GM23248 (cell line): ENCODE data around the gene H19. TPM values are rescaled to one million over a fixed set of nuclear protein-coding genes. Genes with fewer than 3 reads are reported as not detected.

Experiments
- DNase-seq: peaks from one replicate; pipeline ENCODE4 v3.0.0-alpha.2; 2015
- H2AFZ ChIP-seq: fragments of 200-600 bp; sonication (generic); 2 replicates; pipeline ENCODE4 v1.6.1; 2016; ENCODE audit warnings: antibody characterized with exemption
- H3F3A ChIP-seq: fragments of 200-600 bp; sonication (generic); 2 replicates; pipeline ENCODE4 v1.6.1; 2016; ENCODE audit warnings: mild to moderate bottlenecking, antibody characterized with exemption, mixed run types; ENCODE audit not compliant: insufficient read depth
- H3K27ac ChIP-seq: fragments of 200-600 bp; sonication (generic); 2 replicates; pipeline ENCODE4 v1.5.1; 2016; ENCODE audit warnings: mild to moderate bottlenecking
- H3K27me3 ChIP-seq: fragments of 200-600 bp; sonication (generic); replicated peaks from 2 replicates; pipeline ENCODE4 v1.6.1; 2016; ENCODE audit warnings: mild to moderate bottlenecking; ENCODE audit not compliant: insufficient read depth
- H3K36me3 ChIP-seq: fragments of 200-600 bp; sonication (generic); 2 replicates; pipeline ENCODE4 v1.6.1; 2016; ENCODE audit warnings: low read depth, mild to moderate bottlenecking
- H3K4me1 ChIP-seq: fragments of 200-600 bp; sonication (generic); 2 replicates; pipeline ENCODE4 v1.6.1; 2016; ENCODE audit warnings: mild to moderate bottlenecking; ENCODE audit not compliant: insufficient read depth
- H3K4me2 ChIP-seq: fragments of 200-600 bp; sonication (generic); one replicate; pipeline ENCODE4 v1.6.1; 2016; ENCODE audit warnings: mild to moderate bottlenecking; ENCODE audit not compliant: unreplicated experiment
- H3K4me3 ChIP-seq: fragments of 200-600 bp; sonication (generic); 2 replicates; pipeline ENCODE4 v1.5.1; 2016; ENCODE audit warnings: mild to moderate bottlenecking
- H3K79me2 ChIP-seq: fragments of 200-600 bp; sonication (generic); 2 replicates; pipeline ENCODE4 v1.6.1; 2016; ENCODE audit warnings: mild to moderate bottlenecking; ENCODE audit not compliant: insufficient read depth
- H3K9ac ChIP-seq: fragments of 200-600 bp; sonication (generic); 2 replicates; pipeline ENCODE4 v1.6.1; 2016; ENCODE audit warnings: mild to moderate bottlenecking
- H3K9me2 ChIP-seq: fragments of 200-600 bp; sonication (generic); 2 replicates; pipeline ENCODE4 v1.6.1; 2016; ENCODE audit warnings: mixed run types, mild to moderate bottlenecking, moderate library complexity; ENCODE audit not compliant: insufficient read depth
- H3K9me3 ChIP-seq: fragments of 200-600 bp; sonication (generic); one replicate; pipeline ENCODE4 v1.6.1; 2017; ENCODE audit warnings: low read depth
- H4K20me1 ChIP-seq: fragments of 200-600 bp; sonication (generic); 2 replicates; pipeline ENCODE4 v1.6.0; 2016; ENCODE audit not compliant: insufficient read depth
- EZH2 ChIP-seq: fragments of 200-600 bp; sonication (generic); IDR thresholded peaks from 2 replicates; pipeline ENCODE4 v1.6.1; 2018; ENCODE audit warnings: antibody characterized with exemption, mild to moderate bottlenecking; ENCODE audit not compliant: insufficient read depth, poor library complexity, severe bottlenecking
- EZH2phosphoT487 ChIP-seq: fragments of 200-600 bp; sonication (generic); IDR thresholded peaks from 2 replicates; pipeline ENCODE4 v1.6.1; 2018; ENCODE audit warnings: antibody characterized with exemption, moderate library complexity, mild to moderate bottlenecking, low read depth; ENCODE audit not compliant: insufficient read depth
- WGBS, 2 experiments: methylation state at CpG; one replicate each; pipeline ENCODE4 v1.1.6; 2015 to 2017; ENCODE audit warnings: low lambda C conversion rate in 2 of 2, low coverage in 1 of 2; ENCODE audit errors: missing lambda C conversion rate in 2 of 2; 5-methylcytosine and 5-hydroxymethylcytosine counted together
- in situ Hi-C: fragments of 300-500 bp; cut with MboI; formaldehyde crosslinking; loops from 2 replicates; pipeline ENCODE4 v1.15.0; 2020
- polyA plus RNA-seq: library from polyadenylated mRNA; unstranded; fragments of >200 nt; fragmentation: Nextera tagmentation; extraction: Ambion mirVana; gene quantifications from 2 replicates; pipeline ENCODE4 v1.2.1, GENCODE V29; 2016
- total RNA-seq: library from RNA; depleted of rRNA; stranded (reverse); fragments of >200 nt; shearing (Covaris generic); gene quantifications from 2 replicates; pipeline ENCODE4 v1.2.3, GENCODE V29; 2014; rRNA removed

Gene H19
- 0.25 and 2.2 TPM in 2 replicates for total RNA-seq
- not detected in 2 replicates for polyA plus RNA-seq

DNA sequence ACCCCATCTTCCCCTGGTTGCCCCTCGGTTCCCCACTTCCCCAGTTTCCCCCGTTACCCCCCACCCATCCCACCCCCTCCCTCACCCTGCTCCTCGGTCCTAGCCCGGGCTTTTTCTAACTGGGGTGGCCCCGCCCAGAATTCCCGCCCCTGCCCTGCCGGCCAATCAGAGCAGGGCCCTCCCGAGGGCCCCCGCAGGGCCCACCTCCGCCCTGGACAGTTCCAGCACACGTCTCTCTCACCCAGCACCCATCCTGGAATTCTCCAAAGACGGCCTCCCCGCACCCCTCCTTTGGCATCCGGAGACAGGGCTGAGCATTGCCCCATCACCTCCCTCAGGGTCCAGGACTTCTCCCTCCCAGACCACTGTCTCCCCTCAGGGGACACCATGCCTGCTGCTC, at the start of gene H19:
Gene H19, minus strand, starts transcription at position 88 of the 400 bp plus-strand sequence.
- no peaks in the 10 kb centered on the region for H4K20me1 ChIP-seq
- H3K4me3 ChIP-seq, result no peak within 1 kb of the TSS
- no peaks in the 10 kb centered on the region for H3K27me3 ChIP-seq
- in situ Hi-C loops, result no loop called here
- no peaks in the 10 kb centered on the region for H3K79me2 ChIP-seq
- no peak within 1 kb of the TSS for H3K9ac ChIP-seq
- H2AFZ ChIP-seq, result no peak within 1 kb of the TSS
- no CpG with 5 or more reads among the region's 14 CpGs for WGBS, 2 experiments
- no peaks in the 10 kb centered on the region for H3K4me1 ChIP-seq
- H3K9me3 ChIP-seq, result no peaks in the 10 kb centered on the region
- H3K4me2 ChIP-seq, result no peak within 1 kb of the TSS
- no peak for TF ChIP-seq EZH2phosphoT487
- no peak for TF ChIP-seq EZH2
- no peak within 1 kb of the TSS for H3K27ac ChIP-seq
- no peaks in the 10 kb centered on the region for H3K9me2 ChIP-seq
- no peaks in the 10 kb centered on the region for H3K36me3 ChIP-seq
- no peak for DNase-seq
- H3F3A ChIP-seq, result no peaks in the 10 kb centered on the region

DNA sequence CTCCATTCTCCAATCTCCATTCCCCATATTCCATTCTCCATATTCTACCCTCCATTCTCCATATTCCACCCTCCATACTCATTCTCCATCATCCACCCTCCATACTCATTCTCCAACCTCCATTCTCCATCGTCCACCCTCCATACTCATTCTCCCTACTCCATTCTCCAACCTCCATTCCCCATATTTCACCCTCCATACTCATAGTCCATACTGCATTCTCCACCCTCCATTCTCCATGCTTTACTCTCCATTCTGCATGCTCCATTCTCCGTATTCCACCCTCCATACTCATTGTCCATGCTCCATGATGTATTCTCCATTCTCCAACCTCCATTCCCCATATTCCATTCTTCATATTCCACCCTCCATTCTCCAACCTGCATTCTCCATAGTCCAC, 44.3 kb upstream of the H19 start:
- DNase-seq, result no peak
- 30 to 43% methylated on average over 2 of the region's 2 CpGs for WGBS, 2 experiments
- no peaks in the 10 kb centered on the region for H4K20me1 ChIP-seq
- no peak overlapping the region for H2AFZ ChIP-seq
- in situ Hi-C loops, result no loop called here
- H3K27ac ChIP-seq, result no peak overlapping the region
- no peaks in the 10 kb centered on the region for H3K4me1 ChIP-seq
- H3K27me3 ChIP-seq, result peaks cover 19% of the 10 kb centered on the region
- no peak overlapping the region for H3K4me2 ChIP-seq
- no peak overlapping the region for H3K4me3 ChIP-seq
- H3K79me2 ChIP-seq, result no peaks in the 10 kb centered on the region
- no peaks in the 10 kb centered on the region for H3F3A ChIP-seq
- H3K9me3 ChIP-seq, result no peaks in the 10 kb centered on the region
- H3K9ac ChIP-seq, result no peak overlapping the region
- H3K36me3 ChIP-seq, result no peaks in the 10 kb centered on the region
- TF ChIP-seq EZH2 (no peak), EZH2phosphoT487 (no peak)
- no peaks in the 10 kb centered on the region for H3K9me2 ChIP-seq

DNA sequence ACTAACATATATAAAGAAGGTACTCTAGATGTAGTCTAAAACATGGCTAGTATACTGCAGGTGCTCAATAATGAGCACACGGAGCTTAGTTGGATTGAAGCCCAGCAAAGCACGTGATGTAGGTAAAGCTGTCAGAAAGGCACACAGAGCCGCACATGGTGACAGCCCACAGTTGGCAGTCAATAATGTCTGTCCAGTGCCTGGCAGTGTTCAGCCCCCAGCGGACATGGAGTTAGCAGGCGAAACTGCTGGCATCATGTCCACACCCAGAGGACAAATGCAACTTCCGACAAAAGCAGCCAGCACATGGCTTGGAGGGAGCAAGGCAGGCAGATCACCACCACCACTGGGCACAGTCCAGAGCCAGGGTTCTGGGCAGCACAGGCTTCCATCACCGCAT, 43.5 kb upstream of the H19 start:
- H3K27me3 ChIP-seq, result peaks cover 15% of the 10 kb centered on the region
- H3K79me2 ChIP-seq, result no peaks in the 10 kb centered on the region
- H3K27ac ChIP-seq, result no peak overlapping the region
- H3K4me1 ChIP-seq, result no peaks in the 10 kb centered on the region
- no peaks in the 10 kb centered on the region for H4K20me1 ChIP-seq
- no peak overlapping the region for H3K9ac ChIP-seq
- H3K4me2 ChIP-seq, result no peak overlapping the region
- H3K9me3 ChIP-seq, result no peaks in the 10 kb centered on the region
- H3F3A ChIP-seq, result no peaks in the 10 kb centered on the region
- H3K36me3 ChIP-seq, result no peaks in the 10 kb centered on the region
- no peak overlapping the region for H2AFZ ChIP-seq
- H3K9me2 ChIP-seq, result no peaks in the 10 kb centered on the region
- TF ChIP-seq EZH2phosphoT487 (no peak), EZH2 (no peak)
- no CpG with 5 or more reads among the region's 7 CpGs for WGBS, 2 experiments
- no peak overlapping the region for H3K4me3 ChIP-seq
- DNase-seq, result no peak
- in situ Hi-C loops, result no loop called here

- Histone ChIP-seq H3K9me3 (no peaks in the 10 kb centered on the region), H3K4me3 (no peak overlapping the region), H3K27ac (no peak overlapping the region), H2AFZ (no peak overlapping the region), H3K9ac (no peak overlapping the region), H3K4me2 (no peak overlapping the region), H3K9me2 (no peaks in the 10 kb centered on the region), H3K36me3 (no peaks in the 10 kb centered on the region), H3K4me1 (no peaks in the 10 kb centered on the region), H3K79me2 (no peaks in the 10 kb centered on the region), H3F3A (no peaks in the 10 kb centered on the region), H3K27me3 (peaks cover 7% of the 10 kb centered on the region), H4K20me1 (no peaks in the 10 kb centered on the region)
- no CpG with 5 or more reads among the region's 20 CpGs for WGBS, 2 experiments
- in situ Hi-C loops, result no loop called here
- no peak for TF ChIP-seq EZH2
- no peak for TF ChIP-seq EZH2phosphoT487
- no peak for DNase-seq
These were observed 41.6 kb upstream of the H19 start for GRCh38 chr11:2039198-2039759.
